HFF-Myc (cell line): ENCODE results near the gene MTA2.
"Not testable (repeated sequence)": the region's sequence is repeated elsewhere in the genome, so short reads cannot be mapped to it uniquely, and the experiment has no call there.

Experiments
- DNase-seq: peaks from one replicate; pipeline ENCODE4 v3.0.0-alpha.2; 2011; ENCODE audit warnings: low read depth; ENCODE audit errors: extremely low read depth
- H3K4me3 ChIP-seq: replicated peaks from 2 replicates; pipeline ENCODE4 v1.5.1; 2011; ENCODE audit warnings: low read depth, mild to moderate bottlenecking, control low read depth, low read length
- CTCF ChIP-seq: IDR thresholded peaks from 2 replicates; pipeline ENCODE4 v1.5.1; 2012; ENCODE audit warnings: mild to moderate bottlenecking, low read depth, low read length, control low read depth; ENCODE audit errors: missing control alignments

Gene MTA2

GRCh38 chr11:62566247-62566646 is 35.4 kb downstream of the MTA2 start:
- no peak for DNase-seq
- no peak overlapping the region for H3K4me3 ChIP-seq
- no peak for TF ChIP-seq CTCF

GRCh38 chr11:62565100-62565802 is 36.4 kb downstream of the MTA2 start:
- TF ChIP-seq CTCF = no peak
- no peak overlapping the region for H3K4me3 ChIP-seq
- no peak for DNase-seq

GRCh38 chr11:62561677-62562230 is 39.9 kb downstream of the MTA2 start:
- H3K4me3 ChIP-seq, DNase-seq: not testable (repeated sequence)

GRCh38 chr11:62560566-62561103 is 41.0 kb downstream of the MTA2 start:
- TF ChIP-seq CTCF = peak; percentile 87
- no peak overlapping the region for H3K4me3 ChIP-seq
- DNase-seq = peak; percentile 97

GRCh38 chr11:62559626-62560025 is 42.0 kb downstream of the MTA2 start:
- not testable (repeated sequence) for DNase-seq, H3K4me3 ChIP-seq

GRCh38 chr11:62559204-62559603 is 42.5 kb downstream of the MTA2 start:
- TF ChIP-seq CTCF = no peak

GRCh38 chr11:62558669-62559068 is 43.0 kb downstream of the MTA2 start:
- H3K4me3 ChIP-seq = no peak overlapping the region
- no peak for TF ChIP-seq CTCF

More at GRCh38 chr11:62559204-62559603, 42.5 kb downstream of the MTA2 start:
- no peak overlapping the region for H3K4me3 ChIP-seq
- no peak for DNase-seq

More at GRCh38 chr11:62558669-62559068, 43.0 kb downstream of the MTA2 start:
- DNase-seq = no peak
